ENCODE results near the gene DET1. TPM values are rescaled to one million over a fixed set of nuclear protein-coding genes. Genes with fewer than 3 reads are reported as not detected.

DET1 gene
- total RNA-seq, 1 experiment from 2014 or later = 6.6 TPM

DNA sequence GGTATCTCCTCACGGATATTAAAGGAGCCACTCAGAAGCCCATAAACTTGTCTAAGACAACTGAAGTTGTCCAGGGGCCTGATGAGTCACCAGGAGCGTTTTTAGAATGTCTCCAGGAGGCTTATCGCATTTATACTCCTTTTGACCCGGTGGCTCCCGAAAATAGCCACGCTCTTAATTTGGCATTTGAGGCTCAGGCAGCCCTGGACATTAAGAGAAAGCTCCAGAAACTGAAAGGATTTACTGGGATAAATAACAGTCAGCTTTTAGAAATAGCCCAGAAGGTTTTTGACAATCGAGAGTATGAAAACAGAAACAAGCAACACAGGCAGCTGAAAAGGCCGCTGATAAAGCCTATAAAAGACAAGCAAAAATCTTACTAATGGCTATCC lies 4.1 kb downstream of the DET1 start:
- Histone ChIP-seq H3K4me2 (ENCODE audit: insufficient read depth, insufficient read length, low read length) (no peak overlapping the region), H4K20me1 (ENCODE audit: control insufficient read depth, insufficient read depth, insufficient read length) (no peaks in the 10 kb centered on the region), H3K27ac (ENCODE audit: insufficient read length, low read depth, low read length) (no peak overlapping the region), H3K79me1 (ENCODE audit: insufficient read depth, low read depth, low read length, poor library complexity, severe bottlenecking) (no peaks in the 10 kb centered on the region), H3K18ac (ENCODE audit: insufficient read length, low read depth, low read length) (no peak overlapping the region), H4K8ac (replicated peaks; ENCODE audit: insufficient read length, low read depth, low read length) (no peak overlapping the region), H3K4me1 (ENCODE audit: insufficient read depth, low read length) (no peaks in the 10 kb centered on the region; the same call in 1 of the 2 replicates), H2BK120ac (ENCODE audit: low read depth, low read length, poor library complexity, severe bottlenecking) (no peak overlapping the region), H2BK12ac (ENCODE audit: insufficient read length, low read depth, low read length) (no peak overlapping the region), H3K9me3 (ENCODE audit: control insufficient read depth, low read depth, low read length) (no peaks in the 10 kb centered on the region), H3K23ac (ENCODE audit: insufficient read length, low read depth, low read length) (no peak overlapping the region), H3K27me3 (ENCODE audit: insufficient read depth, low read length) (no peaks in the 10 kb centered on the region), H3K23me2 (ENCODE audit: insufficient read length, low read depth, low read length, poor library complexity, severe bottlenecking) (peaks cover 3% of the 10 kb centered on the region), H2BK15ac (ENCODE audit: low read depth, low read length) (no peak overlapping the region), H3K14ac (ENCODE audit: insufficient read depth, low read length) (no peak overlapping the region), H3K79me2 (ENCODE audit: insufficient read depth, low read length) (no peaks in the 10 kb centered on the region), H2AFZ (ENCODE audit: low read length) (no peak overlapping the region), H2BK20ac (ENCODE audit: low read depth, low read length, poor library complexity, severe bottlenecking) (no peak overlapping the region), H2AK5ac (ENCODE audit: insufficient read length, low read length) (no peak overlapping the region), H3K4ac (ENCODE audit: low read depth, low read length) (no peak overlapping the region), H3K9ac (ENCODE audit: extremely low read depth, insufficient read length, low read length) (no peak overlapping the region), H4K91ac (ENCODE audit: insufficient read length, low read depth, low read length) (no peak overlapping the region), H2BK5ac (ENCODE audit: insufficient read length, low read length) (no peak overlapping the region), H3K56ac (ENCODE audit: insufficient read length, low read depth, low read length) (no peak overlapping the region), H4K5ac (ENCODE audit: insufficient read length, low read depth, low read length) (no peak overlapping the region), H3T11ph (ENCODE audit: low read length) (no peak overlapping the region)
- no CpG with 5 or more reads among the region's 8 CpGs for WGBS (ENCODE audit: extremely low coverage, insufficient read length, low lambda C conversion rate)
- DNase-seq = no peak
- TF ChIP-seq, protein P1, sequence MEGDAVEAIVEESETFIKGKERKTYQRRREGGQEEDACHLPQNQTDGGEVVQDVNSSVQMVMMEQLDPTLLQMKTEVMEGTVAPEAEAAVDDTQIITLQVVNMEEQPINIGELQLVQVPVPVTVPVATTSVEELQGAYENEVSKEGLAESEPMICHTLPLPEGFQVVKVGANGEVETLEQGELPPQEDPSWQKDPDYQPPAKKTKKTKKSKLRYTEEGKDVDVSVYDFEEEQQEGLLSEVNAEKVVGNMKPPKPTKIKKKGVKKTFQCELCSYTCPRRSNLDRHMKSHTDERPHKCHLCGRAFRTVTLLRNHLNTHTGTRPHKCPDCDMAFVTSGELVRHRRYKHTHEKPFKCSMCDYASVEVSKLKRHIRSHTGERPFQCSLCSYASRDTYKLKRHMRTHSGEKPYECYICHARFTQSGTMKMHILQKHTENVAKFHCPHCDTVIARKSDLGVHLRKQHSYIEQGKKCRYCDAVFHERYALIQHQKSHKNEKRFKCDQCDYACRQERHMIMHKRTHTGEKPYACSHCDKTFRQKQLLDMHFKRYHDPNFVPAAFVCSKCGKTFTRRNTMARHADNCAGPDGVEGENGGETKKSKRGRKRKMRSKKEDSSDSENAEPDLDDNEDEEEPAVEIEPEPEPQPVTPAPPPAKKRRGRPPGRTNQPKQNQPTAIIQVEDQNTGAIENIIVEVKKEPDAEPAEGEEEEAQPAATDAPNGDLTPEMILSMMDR (conservative IDR thresholded peaks at IDR 0.05) = no peak
- peaks cover 50 to 56% of the 10 kb centered on the region in 2 experiments for H3K4me1 Mint-ChIP-seq
- no peak overlapping the region for H3K4me3 Mint-ChIP-seq
- H3K9me3 Mint-ChIP-seq = peaks cover 0 to 5% of the 10 kb centered on the region in 2 experiments; a peak in 2 of 5 replicates
- H3K36me3 Mint-ChIP-seq (ENCODE audit: insufficient read depth in 1 of 3, low read depth in 3 of 3) = peaks cover 0 to 5% (median 0%) of the 10 kb centered on the region in 3 experiments; a peak in 2 of 7 replicates
- no peaks in the 10 kb centered on the region for H3K27me3 Mint-ChIP-seq (ENCODE audit: low read depth)
- H3K27ac Mint-ChIP-seq = peak overlapping the region in 1 of 3 experiments; percentile 97; a peak in 1 of 7 replicates

All from H9 (cell line).